ENCODE data around the gene TMX1.
A peak's percentile ranks its signal among the peaks of the same experiment; 100 is the strongest.

The TMX1 gene

GRCh38 chr14:51293149-51293911, 53.3 kb downstream of the TMX1 start:
- DNase-seq (ENCODE audit: low spot score), result no peak

- no peak for DNase-seq (ENCODE audit: low spot score)
Measured at GRCh38 chr14:51293912-51294389, 53.9 kb downstream of the TMX1 start.

- DNase-seq (ENCODE audit: low spot score), result no peak
Measured at GRCh38 chr14:51294951-51295525, 55.0 kb downstream of the TMX1 start.

- peak; percentile 40 for DNase-seq (ENCODE audit: low spot score)
Measured at GRCh38 chr14:51295646-51296263, 55.7 kb downstream of the TMX1 start.

- DNase-seq (ENCODE audit: low spot score), result no peak
Measured at GRCh38 chr14:51297066-51297465, 57.0 kb downstream of the TMX1 start.

GRCh38 chr14:51298895-51299294, 58.8 kb downstream of the TMX1 start:
- peak; percentile 56 for DNase-seq (ENCODE audit: low spot score)

- DNase-seq (ENCODE audit: low spot score), result peak; percentile 67
Measured at GRCh38 chr14:51302295-51303030, 62.4 kb downstream of the TMX1 start.

GRCh38 chr14:51304438-51304837, 64.4 kb downstream of the TMX1 start:
- peak; percentile 92 for DNase-seq (ENCODE audit: low spot score)

- DNase-seq (ENCODE audit: low spot score), result peak; percentile 96
Measured at GRCh38 chr14:51304941-51305340, 64.9 kb downstream of the TMX1 start.

GRCh38 chr14:51305751-51306150, 65.7 kb downstream of the TMX1 start:
- DNase-seq (ENCODE audit: low spot score), result no peak
